ENCODE results near the gene KIF16B. TPM values are rescaled to one million over a fixed set of nuclear protein-coding genes. Genes with fewer than 3 reads are reported as not detected.

KIF16B gene
- total RNA-seq, 2 experiments from 2014 or later = 3.5 to 4.2 TPM

DNA sequence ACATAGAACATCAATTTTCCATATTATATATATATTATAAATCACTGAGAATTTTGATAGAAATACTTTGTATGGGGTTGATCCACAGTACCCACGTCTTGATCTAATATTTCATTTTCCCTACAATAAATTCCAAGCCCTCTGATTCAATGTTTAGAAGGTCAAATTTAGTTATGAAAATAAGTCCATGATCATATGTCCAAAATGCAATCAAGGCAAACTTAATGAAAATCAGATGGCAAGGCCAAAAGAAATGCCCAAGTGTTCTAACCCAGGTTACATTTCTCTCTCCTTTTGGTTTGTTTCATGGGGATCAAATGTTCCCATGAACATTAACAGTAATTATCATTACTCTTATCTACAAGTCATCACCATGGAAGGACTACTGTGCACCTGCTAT is 203.8 kb downstream of the KIF16B start:
- ChIA-PET POLR2A (no interaction called here), CTCF (no interaction called here)
- H3K4me1 Mint-ChIP-seq (ENCODE audit: low read depth) = no peaks in the 10 kb centered on the region
- H3K9me3 Mint-ChIP-seq = no peaks in the 10 kb centered on the region
- DNase-seq (no peak), ATAC-seq (no peak)
- H3K36me3 Mint-ChIP-seq (ENCODE audit: low read depth) = peaks cover 9% of the 10 kb centered on the region
- no peak overlapping the region for H3K4me3 Mint-ChIP-seq
- H3K27ac Mint-ChIP-seq = no peak overlapping the region
- intact Hi-C loops (cut with micrococcal nuclease) = no loop called here
- TF ChIP-seq, protein P1, sequence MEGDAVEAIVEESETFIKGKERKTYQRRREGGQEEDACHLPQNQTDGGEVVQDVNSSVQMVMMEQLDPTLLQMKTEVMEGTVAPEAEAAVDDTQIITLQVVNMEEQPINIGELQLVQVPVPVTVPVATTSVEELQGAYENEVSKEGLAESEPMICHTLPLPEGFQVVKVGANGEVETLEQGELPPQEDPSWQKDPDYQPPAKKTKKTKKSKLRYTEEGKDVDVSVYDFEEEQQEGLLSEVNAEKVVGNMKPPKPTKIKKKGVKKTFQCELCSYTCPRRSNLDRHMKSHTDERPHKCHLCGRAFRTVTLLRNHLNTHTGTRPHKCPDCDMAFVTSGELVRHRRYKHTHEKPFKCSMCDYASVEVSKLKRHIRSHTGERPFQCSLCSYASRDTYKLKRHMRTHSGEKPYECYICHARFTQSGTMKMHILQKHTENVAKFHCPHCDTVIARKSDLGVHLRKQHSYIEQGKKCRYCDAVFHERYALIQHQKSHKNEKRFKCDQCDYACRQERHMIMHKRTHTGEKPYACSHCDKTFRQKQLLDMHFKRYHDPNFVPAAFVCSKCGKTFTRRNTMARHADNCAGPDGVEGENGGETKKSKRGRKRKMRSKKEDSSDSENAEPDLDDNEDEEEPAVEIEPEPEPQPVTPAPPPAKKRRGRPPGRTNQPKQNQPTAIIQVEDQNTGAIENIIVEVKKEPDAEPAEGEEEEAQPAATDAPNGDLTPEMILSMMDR (IDR thresholded peaks at IDR 0.05) = no peak
- H3K27me3 Mint-ChIP-seq = no peaks in the 10 kb centered on the region

DNA sequence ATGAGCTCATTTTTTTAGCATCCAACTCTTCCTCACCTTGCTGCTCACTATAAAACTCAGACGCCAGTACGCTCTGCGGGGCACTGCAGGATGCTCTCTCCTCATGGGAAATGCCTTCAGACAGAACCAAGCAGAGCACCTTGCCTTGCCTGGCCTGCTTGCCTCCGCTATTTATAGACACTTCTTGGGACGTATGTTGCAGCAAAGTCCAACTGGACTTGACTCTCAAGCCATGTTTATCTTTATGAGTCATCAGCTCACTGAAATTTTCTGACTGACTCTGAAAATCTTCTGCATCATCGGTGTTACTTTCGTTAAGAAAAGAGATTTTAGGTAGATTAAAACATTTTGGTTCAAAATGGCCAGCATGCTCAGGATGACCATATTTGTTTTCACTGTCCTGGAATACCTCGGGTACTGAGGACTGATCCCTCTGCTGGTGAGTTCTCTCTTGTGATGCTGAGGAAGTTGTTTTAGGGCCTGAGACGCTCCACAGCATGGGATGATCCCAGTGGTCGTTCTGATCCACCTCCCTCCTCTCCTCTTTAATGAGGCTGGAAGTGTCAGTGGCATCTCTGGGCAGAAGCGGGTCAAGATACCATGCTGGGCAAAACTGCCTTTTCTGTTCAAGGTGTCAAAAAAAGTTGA is 204.5 kb downstream of the KIF16B start:
- Mint-ChIP-seq H3K27ac (no peak overlapping the region), H3K27me3 (no peaks in the 10 kb centered on the region), H3K36me3 (ENCODE audit: low read depth) (peaks cover 9% of the 10 kb centered on the region), H3K4me3 (no peak overlapping the region), H3K4me1 (ENCODE audit: low read depth) (no peaks in the 10 kb centered on the region), H3K9me3 (no peaks in the 10 kb centered on the region)
- POLR2A ChIA-PET = no interaction called here
- intact Hi-C loops (cut with micrococcal nuclease) = no loop called here
- ATAC-seq = no peak
- CTCF ChIA-PET = no interaction called here
- DNase-seq = no peak
- TF ChIP-seq, protein P1 (IDR thresholded peaks at IDR 0.05) = no peak

DNA sequence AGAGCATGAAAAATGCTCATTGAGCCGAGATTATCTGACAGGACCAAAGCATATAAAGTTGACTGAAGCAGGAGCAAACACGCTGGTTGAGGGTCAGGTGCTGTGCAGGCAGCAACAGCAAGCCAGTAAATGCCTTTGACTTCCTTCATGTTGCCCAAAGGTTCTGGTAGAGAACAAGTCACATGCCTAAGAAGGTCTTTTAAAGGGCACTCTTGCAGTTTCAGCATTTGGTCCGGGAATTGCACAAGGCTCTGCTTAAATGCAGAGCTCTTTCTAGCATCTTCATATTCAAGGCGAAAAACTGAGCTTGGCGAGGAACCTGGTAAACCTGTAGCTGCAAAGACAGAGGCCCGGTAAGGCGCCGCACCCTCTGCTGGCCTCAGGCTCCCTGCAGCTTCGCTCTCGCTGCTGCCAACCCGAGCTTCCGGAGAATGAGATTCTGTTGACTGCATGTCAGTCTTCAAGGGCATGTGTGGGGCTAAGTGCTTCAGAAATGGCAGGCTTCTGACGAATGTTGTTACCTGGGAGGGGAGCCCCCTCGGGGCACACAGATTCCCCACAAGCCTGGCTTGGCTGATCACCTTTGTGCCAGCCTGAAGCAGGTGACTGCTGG is 205.2 kb downstream of the KIF16B start:
- Mint-ChIP-seq H3K36me3 (ENCODE audit: low read depth) (peaks cover 9% of the 10 kb centered on the region), H3K4me3 (no peak overlapping the region), H3K4me1 (ENCODE audit: low read depth) (no peaks in the 10 kb centered on the region), H3K27ac (no peak overlapping the region), H3K9me3 (no peaks in the 10 kb centered on the region), H3K27me3 (no peaks in the 10 kb centered on the region)
- POLR2A ChIA-PET = no interaction called here
- intact Hi-C loops (cut with micrococcal nuclease) = no loop called here
- CTCF ChIA-PET = no interaction called here
- DNase-seq (no peak), ATAC-seq (no peak)
- TF ChIP-seq, protein P1 (IDR thresholded peaks at IDR 0.05) = no peak

DNA sequence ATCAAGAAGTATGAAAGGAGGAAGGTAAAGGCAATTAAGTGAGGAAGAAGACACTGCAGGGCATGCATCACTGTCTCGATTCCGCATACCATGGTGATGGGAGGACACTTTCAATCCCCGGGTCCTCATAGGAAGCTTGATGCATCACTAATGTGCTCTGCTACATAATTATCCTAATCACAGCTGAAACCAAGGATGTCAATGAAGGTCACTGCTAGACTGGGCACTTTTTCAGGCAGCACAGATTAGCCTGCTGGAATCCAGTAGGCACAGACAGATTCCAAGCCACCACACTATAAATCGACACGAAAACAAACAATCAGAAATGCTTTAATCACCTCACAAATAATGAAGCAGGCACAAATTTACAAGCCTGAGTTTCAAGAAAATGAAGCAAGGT is 206.7 kb downstream of the KIF16B start:
- DNase-seq (no peak), ATAC-seq (no peak)
- TF ChIP-seq, protein P1 (IDR thresholded peaks at IDR 0.05) = no peak
- ChIA-PET POLR2A (no interaction called here), CTCF (no interaction called here)
- no peaks in the 10 kb centered on the region for H3K27me3 Mint-ChIP-seq
- peaks cover 5% of the 10 kb centered on the region for H3K36me3 Mint-ChIP-seq (ENCODE audit: low read depth)
- intact Hi-C loops (cut with micrococcal nuclease) = no loop called here
- H3K9me3 Mint-ChIP-seq = no peaks in the 10 kb centered on the region
- H3K27ac Mint-ChIP-seq = no peak overlapping the region
- no peak overlapping the region for H3K4me3 Mint-ChIP-seq
- H3K4me1 Mint-ChIP-seq (ENCODE audit: low read depth) = no peaks in the 10 kb centered on the region

DNA sequence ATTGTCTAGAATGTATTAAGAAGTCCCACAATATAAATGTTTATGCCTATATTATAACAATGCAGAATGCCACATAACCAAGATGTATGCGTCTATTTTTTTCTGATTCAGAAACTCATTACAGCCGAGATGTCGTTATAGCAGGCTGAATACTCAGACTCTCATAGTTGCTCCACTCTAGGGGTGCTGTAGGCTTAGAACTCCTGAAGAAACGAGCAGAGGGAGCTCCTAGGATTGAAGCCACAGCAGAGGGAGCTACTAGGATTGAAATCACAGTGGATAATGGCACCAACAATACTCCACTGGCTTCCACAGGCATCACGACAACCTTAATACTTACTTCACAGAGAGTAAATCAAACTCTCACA is 208.9 kb downstream of the KIF16B start:
- no peaks in the 10 kb centered on the region for H3K4me1 Mint-ChIP-seq (ENCODE audit: low read depth)
- H3K4me3 Mint-ChIP-seq = no peak overlapping the region
- no peak for DNase-seq
- ChIA-PET POLR2A (no interaction called here), CTCF (no interaction called here)
- H3K27me3 Mint-ChIP-seq = no peaks in the 10 kb centered on the region
- peaks cover 5% of the 10 kb centered on the region for H3K36me3 Mint-ChIP-seq (ENCODE audit: low read depth)
- TF ChIP-seq, protein P1 (IDR thresholded peaks at IDR 0.05) = no peak
- H3K27ac Mint-ChIP-seq = no peak overlapping the region
- no peak for ATAC-seq
- intact Hi-C loops (cut with micrococcal nuclease) = no loop called here
- H3K9me3 Mint-ChIP-seq = no peaks in the 10 kb centered on the region
